ENCODE results near the gene IPO5.
"Not testable (repeated sequence)": the region's sequence is repeated elsewhere in the genome, so short reads cannot be mapped to it uniquely, and the experiment has no call there.

The IPO5 gene

GRCh38 chr13:97936036-97936435, 17.4 kb upstream of the IPO5 start:
- no peak for TF ChIP-seq CTCF (IDR thresholded peaks at IDR 0.05; ENCODE audit: extremely low read depth, missing control alignments)
- DNase-seq (ENCODE audit: low spot score), result no peak

GRCh38 chr13:97938706-97939475, 14.6 kb upstream of the IPO5 start:
- TF ChIP-seq CTCF (IDR thresholded peaks at IDR 0.05; ENCODE audit: extremely low read depth, missing control alignments), result no peak
- no peak for DNase-seq (ENCODE audit: low spot score)

GRCh38 chr13:97944396-97945029, 9.0 kb upstream of the IPO5 start:
- no peak for DNase-seq (ENCODE audit: low spot score)
- TF ChIP-seq CTCF (IDR thresholded peaks at IDR 0.05; ENCODE audit: extremely low read depth, missing control alignments), result no peak

GRCh38 chr13:97945342-97945741, 8.1 kb upstream of the IPO5 start:
- no peak for DNase-seq (ENCODE audit: low spot score)
- TF ChIP-seq CTCF (IDR thresholded peaks at IDR 0.05; ENCODE audit: extremely low read depth, missing control alignments), result no peak

GRCh38 chr13:97945792-97946419, 7.6 kb upstream of the IPO5 start:
- TF ChIP-seq CTCF (IDR thresholded peaks at IDR 0.05; ENCODE audit: extremely low read depth, missing control alignments), result no peak
- no peak for DNase-seq (ENCODE audit: low spot score)

DNA sequence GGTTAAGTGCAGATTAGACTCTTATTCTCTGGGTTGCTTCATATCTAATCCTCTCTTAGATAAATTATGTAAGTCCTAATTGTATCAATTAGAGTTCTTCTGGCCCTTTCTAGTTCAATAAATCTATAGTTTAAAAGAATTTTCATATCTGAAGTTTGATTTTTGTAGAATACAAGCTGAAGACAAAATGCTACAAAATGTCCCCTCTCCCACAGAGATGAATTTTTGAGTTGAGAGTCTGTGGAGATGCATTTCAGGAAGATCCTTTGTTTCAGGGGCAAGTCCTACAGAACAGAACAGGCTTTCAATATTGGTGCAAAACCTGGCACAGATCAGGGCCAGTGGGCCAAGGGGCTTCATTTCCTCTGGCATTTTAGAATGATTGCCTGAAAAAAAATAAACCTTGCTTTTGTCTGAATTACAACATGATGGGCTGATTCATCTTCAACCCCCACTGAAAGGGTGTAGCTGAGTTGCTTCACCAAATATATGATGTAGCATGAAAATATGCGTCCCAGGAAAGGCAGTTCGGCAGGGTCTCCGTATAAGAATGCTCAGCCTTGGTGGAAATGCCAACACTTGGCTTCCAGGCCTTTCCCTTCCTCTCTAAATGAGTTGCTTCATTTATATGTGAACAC, 6.4 kb upstream of the IPO5 start:
- TF ChIP-seq CTCF (IDR thresholded peaks at IDR 0.05; ENCODE audit: extremely low read depth, missing control alignments), result no peak

GRCh38 chr13:97948041-97948440, 5.4 kb upstream of the IPO5 start:
- TF ChIP-seq CTCF (IDR thresholded peaks at IDR 0.05; ENCODE audit: extremely low read depth, missing control alignments), result no peak
- DNase-seq (ENCODE audit: low spot score), result no peak

More for the DNA sequence above, 6.4 kb upstream of the IPO5 start:
- DNase-seq (ENCODE audit: low spot score), result no peak

DNA sequence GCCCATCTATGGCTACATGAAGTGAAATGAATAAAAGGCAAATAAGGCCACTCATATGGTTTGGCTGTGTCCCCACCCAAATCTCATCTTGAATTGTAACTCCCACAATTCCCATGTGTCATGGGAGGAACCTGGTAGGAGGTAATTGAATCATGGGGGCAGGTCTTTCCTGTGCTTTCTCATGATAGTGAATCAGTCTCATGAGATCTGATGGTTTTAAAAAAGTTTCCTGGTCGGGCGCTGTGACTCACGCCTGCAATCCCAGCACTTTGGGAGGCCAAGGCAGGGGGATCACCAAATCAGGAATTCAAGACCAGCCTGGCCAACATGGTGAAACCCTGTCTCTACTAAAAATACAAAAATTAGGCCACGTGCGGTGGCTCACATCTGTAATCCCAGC, 4.2 kb upstream of the IPO5 start:
- DNase-seq (ENCODE audit: low spot score), result not testable (repeated sequence)

Measured in GM20000 (cell line).